Left lung (tissue), 10 donors: ENCODE measurements around the gene GPR15. TPM values are rescaled to one million over a fixed set of nuclear protein-coding genes. Genes with fewer than 3 reads are reported as not detected.
"Not testable (repeated sequence)": the region's sequence is repeated elsewhere in the genome, so short reads cannot be mapped to it uniquely, and the experiment has no call there.

Experiments
- ATAC-seq: fragments of 200-7000 bp; cut with Tn5 transposase; one replicate; pipeline ENCODE4 v1.9.1; 2020; ENCODE audit warnings: moderate library complexity
- DNase-seq, 4 donors: peaks; one replicate each; pipeline ENCODE4 v3.0.0-alpha.2; 2013 to 2020
- H3K27ac ChIP-seq, 2 donors: fragments of 200-600 bp; sonication (generic) in 1 of 2; one replicate each; pipeline versions ENCODE4 v1.5.0 to v1.8.0; 2020 to 2021
- H3K27me3 ChIP-seq, 2 donors: fragments of 200-600 bp; sonication (generic) in 1 of 2; one replicate each; pipeline versions ENCODE4 v1.5.0 to v1.8.0; 2020 to 2021
- H3K36me3 ChIP-seq, 2 donors: fragments of 200-600 bp; sonication (generic) in 1 of 2; one replicate each; pipeline versions ENCODE4 v1.5.0 to v1.8.0; 2020 to 2021
- H3K4me1 ChIP-seq, 2 donors: fragments of 200-600 bp; one replicate each; pipeline ENCODE4 v1.8.0; 2021
- H3K4me3 ChIP-seq, 2 donors: fragments of 200-600 bp; sonication (generic) in 1 of 2; one replicate each; pipeline versions ENCODE4 v1.5.0 to v1.8.0; 2020 to 2021; ENCODE audit warnings: mild to moderate bottlenecking in 1 of 2
- H3K9me3 ChIP-seq, 2 donors: fragments of 200-600 bp; sonication (generic) in 1 of 2; one replicate each; pipeline versions ENCODE4 v1.5.0 to v1.8.0; 2020 to 2021
- intact Hi-C, 2 donors: fragments of 100-400 bp; cut with DNase I; formaldehyde crosslinking; loops; one replicate each; pipeline versions ENCODE4 v1.11.2 to v1.14.2; 2022
- polyA plus RNA-seq, 6 donors: library from polyadenylated mRNA; unstranded; fragments of 120-200 nt; gene quantifications; one replicate each; pipeline ENCODE4 v1.2.1, GENCODE V29; 2013; ENCODE audit not compliant: insufficient read length in 6 of 6
- total RNA-seq, 2 donors: library from RNA; stranded (reverse); fragmentation: NEBNext Ultra II Directional; extraction: Animal tissue kit (Norgen Biotek cat#: 25700); gene quantifications; one replicate each; pipeline ENCODE4 v1.2.1, GENCODE V29; 2021
- TF ChIP-seq, protein P1 (sequence below), 2 donors: fragments of 200-600 bp; sonication (generic) in 1 of 2; IDR thresholded peaks; one replicate each; pipeline versions ENCODE4 v1.5.0 to v1.8.0; 2021; ENCODE audit warnings: antibody characterized with exemption in 2 of 2
- donor health status: DM: no; HTN: yes; CAD: no.
- donor health status: DM: no; HTN: no; CAD: no.

GPR15 gene
- total and polyA plus RNA-seq, 8 donors = 0.58 TPM; not detected in 7

DNA sequence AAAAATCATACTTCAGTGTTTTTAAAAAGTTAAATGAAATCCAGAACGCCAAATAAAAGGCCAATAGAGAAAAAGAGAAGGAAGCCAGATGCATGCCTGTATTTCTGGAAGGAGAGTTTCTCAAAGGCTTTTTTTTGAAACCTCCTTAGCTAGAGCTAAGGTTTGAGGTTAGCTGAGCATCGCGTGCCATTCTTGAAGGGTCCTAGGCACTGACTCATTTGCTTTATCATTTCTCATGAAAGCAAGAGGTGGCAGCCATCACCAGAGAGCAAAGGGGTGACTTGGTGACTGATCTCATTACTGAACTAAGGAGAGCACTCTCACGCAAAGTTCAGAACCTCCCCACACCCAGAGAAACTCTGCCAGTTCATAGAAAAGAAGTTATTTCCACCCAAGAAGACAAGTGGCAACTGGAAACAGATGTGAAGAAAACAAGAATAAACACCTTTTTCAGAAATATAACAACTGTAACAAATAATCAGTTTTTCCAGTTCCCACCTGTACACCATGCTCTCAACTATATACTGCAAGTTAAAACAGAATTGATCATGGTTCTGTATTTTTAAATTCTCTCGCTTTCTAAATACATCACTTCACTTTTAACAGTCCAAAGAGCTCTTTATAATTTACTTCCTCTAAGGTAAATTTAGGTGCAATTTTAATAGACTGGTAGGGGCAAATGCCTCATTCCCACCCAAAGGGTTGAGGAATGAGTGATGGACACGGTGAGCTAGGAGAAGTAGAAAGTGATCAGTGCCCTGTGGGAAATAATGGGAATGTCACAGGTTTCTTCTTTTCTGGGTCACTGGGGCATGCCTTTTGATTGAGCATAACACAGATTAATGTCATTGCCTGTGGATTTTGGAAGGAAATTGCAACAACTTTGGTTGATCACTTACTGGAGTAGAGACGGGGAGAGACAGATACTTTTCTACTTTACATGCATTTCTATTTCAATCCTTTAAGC is 24.7 kb downstream of the GPR15 start:
- Histone ChIP-seq H3K27ac (no peak overlapping the region), H3K27me3 (no peaks in the 10 kb centered on the region), H3K36me3 (no peaks in the 10 kb centered on the region), H3K9me3 (no peaks in the 10 kb centered on the region), H3K4me3 (no peak overlapping the region), H3K4me1 (peaks cover 0 to 8% of the 10 kb centered on the region in 2 donors)
- DNase-seq = no peak
- TF ChIP-seq, protein P1, sequence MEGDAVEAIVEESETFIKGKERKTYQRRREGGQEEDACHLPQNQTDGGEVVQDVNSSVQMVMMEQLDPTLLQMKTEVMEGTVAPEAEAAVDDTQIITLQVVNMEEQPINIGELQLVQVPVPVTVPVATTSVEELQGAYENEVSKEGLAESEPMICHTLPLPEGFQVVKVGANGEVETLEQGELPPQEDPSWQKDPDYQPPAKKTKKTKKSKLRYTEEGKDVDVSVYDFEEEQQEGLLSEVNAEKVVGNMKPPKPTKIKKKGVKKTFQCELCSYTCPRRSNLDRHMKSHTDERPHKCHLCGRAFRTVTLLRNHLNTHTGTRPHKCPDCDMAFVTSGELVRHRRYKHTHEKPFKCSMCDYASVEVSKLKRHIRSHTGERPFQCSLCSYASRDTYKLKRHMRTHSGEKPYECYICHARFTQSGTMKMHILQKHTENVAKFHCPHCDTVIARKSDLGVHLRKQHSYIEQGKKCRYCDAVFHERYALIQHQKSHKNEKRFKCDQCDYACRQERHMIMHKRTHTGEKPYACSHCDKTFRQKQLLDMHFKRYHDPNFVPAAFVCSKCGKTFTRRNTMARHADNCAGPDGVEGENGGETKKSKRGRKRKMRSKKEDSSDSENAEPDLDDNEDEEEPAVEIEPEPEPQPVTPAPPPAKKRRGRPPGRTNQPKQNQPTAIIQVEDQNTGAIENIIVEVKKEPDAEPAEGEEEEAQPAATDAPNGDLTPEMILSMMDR (IDR thresholded peaks at IDR 0.05) = no peak
- intact Hi-C loops = no loop called here
- ATAC-seq = no peak

DNA sequence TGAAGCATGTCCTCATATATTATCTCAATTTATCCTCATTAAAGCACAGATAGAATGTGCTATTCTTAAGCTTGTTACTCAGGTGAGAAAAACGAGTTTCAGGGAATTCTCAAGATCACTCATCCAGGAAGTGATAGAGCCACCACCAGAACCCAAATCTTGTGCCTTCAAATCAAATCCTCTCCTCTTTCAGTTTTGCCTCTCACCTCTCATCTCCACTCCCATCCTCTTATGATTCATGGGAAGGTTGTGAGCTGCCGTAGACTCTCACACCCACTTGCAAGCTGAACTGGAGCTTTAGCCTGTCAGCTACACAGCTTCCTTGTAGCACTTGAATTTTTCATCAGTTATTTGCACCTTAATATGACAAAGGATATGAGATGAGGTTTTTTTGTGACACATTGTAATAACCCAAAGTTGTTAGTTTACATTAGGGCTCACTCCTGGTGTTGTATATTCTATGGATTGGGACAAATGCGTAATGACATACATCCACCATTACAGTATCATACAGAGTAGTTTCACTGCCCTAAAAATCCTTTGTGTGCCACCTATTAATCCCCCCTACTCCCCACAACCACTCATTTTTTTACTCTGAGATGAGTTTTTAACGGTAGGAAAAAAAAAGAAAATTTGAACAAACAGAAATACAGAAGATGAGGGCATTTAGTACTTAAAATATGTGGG is 25.7 kb downstream of the GPR15 start:
- TF ChIP-seq, protein P1 (IDR thresholded peaks at IDR 0.05) = no peak
- no peaks in the 10 kb centered on the region for H3K36me3 ChIP-seq
- no peak overlapping the region for H3K27ac ChIP-seq
- intact Hi-C loops = no loop called here
- H3K9me3 ChIP-seq = no peaks in the 10 kb centered on the region
- ATAC-seq (no peak), DNase-seq (no peak)
- no peaks in the 10 kb centered on the region for H3K27me3 ChIP-seq
- H3K4me3 ChIP-seq = no peak overlapping the region
- peaks cover 0 to 13% of the 10 kb centered on the region in 2 donors for H3K4me1 ChIP-seq

DNA sequence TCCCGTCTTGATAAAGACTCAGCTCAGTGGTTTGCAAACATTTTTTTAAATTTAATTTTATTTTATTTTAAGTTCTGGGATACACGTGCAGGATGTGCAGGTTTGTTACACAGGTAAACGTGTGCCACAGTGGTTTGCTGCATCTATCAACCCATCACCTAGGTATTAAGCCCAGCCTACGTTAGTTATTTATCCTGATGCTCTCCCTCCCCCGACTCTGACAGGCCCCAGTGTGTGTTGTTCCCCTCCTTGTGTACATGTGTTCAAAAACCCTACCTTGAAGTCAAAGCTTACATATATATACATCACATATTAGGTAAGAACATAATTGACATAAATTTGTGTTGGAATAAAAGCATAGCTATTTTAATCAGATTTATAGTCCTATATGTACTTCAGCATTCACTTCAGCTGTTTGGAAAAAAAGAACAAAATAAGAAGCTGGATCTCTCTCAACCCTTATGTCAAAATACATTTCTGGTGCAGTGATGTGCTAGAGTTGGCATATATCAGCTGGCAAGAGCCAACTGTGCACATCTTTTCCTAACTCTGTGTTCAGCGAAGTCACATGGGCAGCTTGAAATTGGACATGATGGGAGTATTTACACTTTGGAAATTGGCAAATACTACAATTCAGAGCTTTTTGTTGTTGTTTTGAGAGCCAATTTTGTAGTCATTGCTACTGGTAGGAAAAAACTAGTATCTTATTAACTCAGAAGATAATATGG is 26.5 kb downstream of the GPR15 start:
- TF ChIP-seq, protein P1 (IDR thresholded peaks at IDR 0.05) = no peak
- Histone ChIP-seq H3K27ac (no peak overlapping the region), H3K4me1 (peaks cover 0 to 20% of the 10 kb centered on the region in 2 donors), H3K36me3 (no peaks in the 10 kb centered on the region), H3K9me3 (no peaks in the 10 kb centered on the region), H3K4me3 (no peak overlapping the region), H3K27me3 (no peaks in the 10 kb centered on the region)
- ATAC-seq (no peak), DNase-seq (no peak)
- intact Hi-C loops = no loop called here

DNA sequence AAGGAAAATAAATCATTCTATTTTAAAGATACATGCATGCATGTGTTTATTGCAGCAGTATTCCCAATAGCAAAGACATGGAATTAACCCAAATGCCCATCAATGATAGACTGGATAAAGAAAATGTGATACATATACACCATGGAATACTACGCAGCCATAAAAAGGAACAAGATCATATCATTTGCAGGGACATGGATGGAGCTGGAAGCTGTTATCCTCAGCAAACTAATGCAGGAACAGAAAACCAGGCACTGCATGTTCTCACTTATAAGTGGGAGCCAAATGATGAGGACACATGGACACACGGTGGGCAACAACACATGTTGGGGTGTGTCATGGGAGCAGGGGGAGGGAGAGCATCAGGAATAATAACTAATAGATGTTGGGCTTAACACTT is 28.0 kb downstream of the GPR15 start:
- H3K4me3 ChIP-seq, H3K9me3 ChIP-seq, H3K27me3 ChIP-seq, intact Hi-C loops, ATAC-seq, DNase-seq, H3K36me3 ChIP-seq, H3K27ac ChIP-seq: not testable (repeated sequence)
- H3K4me1 ChIP-seq = peaks cover 0 to 25% of the 10 kb centered on the region in 2 donors

DNA sequence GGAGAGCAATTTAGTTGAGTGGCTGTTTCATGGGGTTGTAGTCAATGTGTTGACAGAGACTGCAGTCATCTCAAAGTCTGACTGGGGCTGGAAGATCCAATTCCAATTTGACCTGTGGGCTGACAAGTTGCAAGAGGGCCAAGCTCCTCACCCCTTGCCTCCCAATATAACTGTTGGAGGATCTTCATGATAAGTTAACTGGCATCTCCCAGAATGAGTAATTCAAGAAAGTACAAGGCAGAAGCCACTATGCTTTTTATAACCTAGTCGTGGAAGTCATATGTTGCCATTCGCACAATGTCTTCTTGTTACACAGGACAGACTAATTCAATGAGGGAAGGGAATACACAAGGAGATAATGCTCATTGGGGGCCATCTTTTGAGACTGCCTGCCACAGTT is 29.1 kb downstream of the GPR15 start:
- intact Hi-C loops = no loop called here
- ATAC-seq (no peak), DNase-seq (no peak)
- Histone ChIP-seq H3K9me3 (no peaks in the 10 kb centered on the region), H3K36me3 (no peaks in the 10 kb centered on the region), H3K4me3 (no peak overlapping the region), H3K27me3 (no peaks in the 10 kb centered on the region), H3K27ac (no peak overlapping the region), H3K4me1 (peaks cover 0 to 25% of the 10 kb centered on the region in 2 donors)
- TF ChIP-seq, protein P1 (IDR thresholded peaks at IDR 0.05) = no peak
